NAMALWA (cell line): ENCODE results near the gene PTGDR.

ENCODE experiments used
- DNase-seq: peaks from one replicate; pipeline ENCODE4 v3.0.0-alpha.2; 2015; ENCODE audit warnings: low spot score

PTGDR gene

DNA sequence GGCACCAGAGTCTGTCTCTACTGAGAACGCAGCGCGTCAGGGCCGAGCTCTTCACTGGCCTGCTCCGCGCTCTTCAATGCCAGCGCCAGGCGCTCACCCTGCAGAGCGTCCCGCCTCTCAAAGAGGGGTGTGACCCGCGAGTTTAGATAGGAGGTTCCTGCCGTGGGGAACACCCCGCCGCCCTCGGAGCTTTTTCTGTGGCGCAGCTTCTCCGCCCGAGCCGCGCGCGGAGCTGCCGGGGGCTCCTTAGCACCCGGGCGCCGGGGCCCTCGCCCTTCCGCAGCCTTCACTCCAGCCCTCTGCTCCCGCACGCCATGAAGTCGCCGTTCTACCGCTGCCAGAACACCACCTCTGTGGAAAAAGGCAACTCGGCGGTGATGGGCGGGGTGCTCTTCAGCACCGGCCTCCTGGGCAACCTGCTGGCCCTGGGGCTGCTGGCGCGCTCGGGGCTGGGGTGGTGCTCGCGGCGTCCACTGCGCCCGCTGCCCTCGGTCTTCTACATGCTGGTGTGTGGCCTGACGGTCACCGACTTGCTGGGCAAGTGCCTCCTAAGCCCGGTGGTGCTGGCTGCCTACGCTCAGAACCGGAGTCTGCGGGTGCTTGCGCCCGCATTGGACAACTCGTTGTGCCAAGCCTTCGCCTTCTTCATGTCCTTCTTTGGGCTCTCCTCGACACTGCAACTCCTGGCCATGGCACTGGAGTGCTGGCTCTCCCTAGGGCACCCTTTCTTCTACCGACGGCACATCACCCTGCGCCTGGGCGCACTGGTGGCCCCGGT, at the start of gene PTGDR:
Gene PTGDR (plus strand): TSS at position 198 of the 778 bp plus-strand sequence. CDS start 117 bp downstream, at position 315.
- DNase-seq: no peak

DNA sequence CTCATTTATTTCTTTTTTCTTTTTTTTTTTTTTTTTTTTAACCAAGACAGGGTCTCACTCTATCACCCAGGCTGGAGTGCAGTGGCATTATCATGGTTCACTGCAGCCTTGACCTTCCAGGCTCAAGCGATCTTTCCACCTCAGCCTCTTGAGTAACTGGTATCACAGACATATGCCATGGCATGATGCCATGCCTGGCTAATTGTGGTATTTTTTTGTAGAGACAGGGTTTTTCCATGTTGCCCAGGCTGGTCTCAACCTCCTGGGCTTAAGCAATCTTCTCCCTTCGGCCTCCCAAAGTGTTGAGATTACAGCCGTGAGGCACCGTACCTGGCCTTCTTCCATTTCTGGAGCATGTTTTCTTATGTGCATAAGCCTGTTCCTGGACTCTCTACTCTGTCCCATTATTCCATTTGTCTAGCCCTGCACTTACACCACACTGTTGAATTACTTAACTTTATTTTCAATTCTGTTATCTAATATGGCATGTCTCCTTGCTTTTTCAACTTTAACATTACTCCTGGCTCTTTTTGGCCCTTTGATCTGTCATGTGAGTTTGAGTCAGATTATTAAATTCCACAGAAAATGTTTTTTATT, 47.9 kb upstream of the PTGDR start:
- DNase-seq: no peak

- DNase-seq: no peak
Measured at GRCh38 chr14:52220924-52221811, 46.3 kb upstream of the PTGDR start.

- DNase-seq: no peak
Measured at GRCh38 chr14:52222901-52223300, 44.6 kb upstream of the PTGDR start.

GRCh38 chr14:52227619-52228222, 39.8 kb upstream of the PTGDR start:
- DNase-seq: no peak

DNA sequence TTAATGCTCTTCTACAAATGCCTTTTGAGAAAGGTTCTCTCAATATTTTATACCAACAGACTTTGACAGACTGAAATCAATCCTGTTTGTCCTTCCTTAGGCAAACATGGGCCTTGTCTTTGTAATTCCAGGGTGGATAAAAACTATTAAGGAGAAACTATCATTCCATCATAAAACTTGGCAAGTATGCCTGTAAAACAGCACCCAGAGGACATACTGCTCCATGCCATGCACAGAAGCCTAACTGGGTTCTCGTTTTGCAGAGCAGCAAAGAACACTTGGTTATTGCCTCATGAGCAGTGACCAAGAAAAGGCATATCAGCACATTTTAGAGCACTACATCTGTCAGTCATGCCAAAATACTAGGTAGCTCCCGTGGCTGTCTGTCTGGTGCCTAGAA, 33.8 kb upstream of the PTGDR start:
- no peak for DNase-seq

- no peak for DNase-seq
Measured at GRCh38 chr14:52235434-52235833, 32.1 kb upstream of the PTGDR start.

DNA sequence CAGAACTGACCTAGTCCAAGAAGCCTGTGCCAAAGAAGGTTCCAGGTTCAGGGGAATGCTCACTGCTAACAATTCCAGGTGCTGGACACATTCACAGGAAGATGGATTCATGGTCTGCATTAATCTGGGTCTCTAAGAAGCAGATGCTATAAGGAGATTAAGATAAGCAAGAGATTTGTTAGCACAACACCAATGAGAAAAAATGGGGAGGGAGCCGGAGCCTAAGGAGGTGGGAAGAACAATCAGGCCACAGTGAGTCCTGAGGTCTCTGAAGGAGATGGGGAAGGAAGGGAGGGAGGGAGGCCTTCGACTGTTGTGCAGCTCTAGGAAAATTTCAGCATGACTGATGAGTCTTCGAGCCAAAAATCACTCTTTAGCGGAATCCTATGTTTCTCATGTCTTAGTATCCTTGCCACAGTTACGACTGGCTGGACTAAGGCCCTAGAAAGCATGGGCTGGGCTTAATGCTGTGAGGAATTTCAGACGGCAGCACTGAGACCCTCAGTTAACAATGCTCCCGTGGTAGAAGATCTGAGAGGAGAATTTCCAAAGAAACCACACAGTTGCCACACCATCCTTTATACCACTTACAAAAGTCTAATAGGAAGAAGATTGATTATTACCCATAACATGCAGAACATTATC, 31.5 kb upstream of the PTGDR start:
- DNase-seq: no peak

DNA sequence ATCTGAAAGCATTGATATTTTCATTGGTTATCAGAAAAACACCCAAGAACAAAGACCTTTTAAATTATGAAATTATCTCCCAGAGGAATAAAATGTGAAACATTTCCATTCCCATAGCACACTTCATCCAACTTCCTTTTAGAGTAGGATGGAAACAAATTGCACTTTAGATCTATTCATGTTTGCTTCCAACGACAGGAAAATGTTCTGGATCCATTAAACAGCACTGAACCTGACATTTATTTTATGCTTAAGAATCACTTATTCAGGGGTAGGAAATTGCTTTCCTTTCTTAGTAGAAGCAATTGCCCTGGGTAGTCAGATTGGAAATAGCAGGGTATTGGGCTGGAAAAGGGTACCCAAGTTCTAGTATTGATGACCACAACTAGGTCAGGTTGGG, 28.8 kb upstream of the PTGDR start:
- no peak for DNase-seq

DNA sequence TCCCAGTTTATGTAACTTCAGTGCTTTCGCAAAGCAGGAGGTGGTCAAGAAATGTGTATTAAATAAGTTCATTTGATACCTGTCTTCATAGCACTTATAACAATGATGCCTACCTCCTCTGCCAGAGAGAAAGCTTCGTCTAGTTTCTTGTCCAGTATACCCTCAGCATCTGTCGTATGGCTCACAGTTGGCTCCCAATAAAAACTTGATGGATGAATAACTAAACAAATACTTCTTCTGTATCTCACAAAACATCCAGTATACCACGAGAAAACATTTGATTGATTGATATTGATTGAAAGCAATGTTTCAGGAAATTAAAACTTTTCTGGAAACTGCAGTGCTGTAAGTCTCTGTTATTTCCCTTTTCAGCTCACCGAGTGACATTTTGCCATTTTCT, 26.9 kb upstream of the PTGDR start:
- DNase-seq: no peak

DNA sequence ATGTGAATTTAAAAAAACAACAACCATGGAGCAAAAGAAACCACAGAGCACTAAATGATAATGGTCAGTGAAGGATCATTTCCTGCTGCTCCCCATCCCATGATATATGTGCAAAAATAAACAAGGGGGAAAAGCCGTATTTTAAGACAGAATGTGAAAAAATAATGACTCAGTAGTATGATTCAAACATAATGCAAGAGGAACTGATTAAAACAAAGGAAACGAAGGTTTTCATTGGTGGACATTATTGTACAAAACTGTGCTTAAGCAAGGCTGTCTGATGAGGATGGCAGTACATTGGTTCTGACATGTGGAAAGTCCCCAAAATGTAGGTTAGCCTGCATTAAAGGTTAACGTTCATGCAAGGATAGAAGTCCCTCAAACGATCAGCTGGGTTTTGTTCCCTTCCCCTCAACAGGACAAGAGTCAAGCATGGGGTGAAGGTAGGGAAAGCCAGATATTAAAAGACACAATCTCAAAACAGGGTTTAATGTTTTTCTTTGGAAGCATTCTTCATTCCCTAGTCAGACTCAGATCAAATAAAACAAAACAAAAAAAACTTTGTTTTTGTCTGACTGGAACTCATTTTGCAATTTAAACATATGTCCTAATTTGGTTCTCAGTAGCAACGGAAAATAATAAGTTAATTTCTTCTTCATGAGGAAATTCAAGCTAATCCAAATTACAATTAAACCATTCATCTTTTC, 26.3 kb upstream of the PTGDR start:
- DNase-seq: no peak

GRCh38 chr14:52244328-52244727, 23.2 kb upstream of the PTGDR start:
- no peak for DNase-seq

DNA sequence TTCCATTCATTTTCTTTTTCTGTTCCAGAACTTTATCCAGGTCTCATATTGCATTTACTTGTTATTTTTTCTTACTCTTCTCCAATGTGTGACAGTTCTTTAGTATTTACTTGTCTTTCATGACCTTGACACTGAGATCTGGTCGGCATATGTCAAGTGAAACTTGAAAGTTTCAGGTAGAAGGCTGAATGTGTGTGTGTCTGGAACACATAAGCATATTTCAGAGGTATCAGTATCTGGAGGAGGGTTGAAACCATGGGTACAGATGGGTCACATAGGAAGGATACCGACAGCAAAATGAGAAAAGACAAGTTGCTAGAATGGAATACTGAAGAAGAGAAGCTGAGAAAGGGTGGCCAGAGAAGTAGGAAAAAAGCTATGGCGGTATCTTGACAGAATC, 22.5 kb upstream of the PTGDR start:
- no peak for DNase-seq

DNA sequence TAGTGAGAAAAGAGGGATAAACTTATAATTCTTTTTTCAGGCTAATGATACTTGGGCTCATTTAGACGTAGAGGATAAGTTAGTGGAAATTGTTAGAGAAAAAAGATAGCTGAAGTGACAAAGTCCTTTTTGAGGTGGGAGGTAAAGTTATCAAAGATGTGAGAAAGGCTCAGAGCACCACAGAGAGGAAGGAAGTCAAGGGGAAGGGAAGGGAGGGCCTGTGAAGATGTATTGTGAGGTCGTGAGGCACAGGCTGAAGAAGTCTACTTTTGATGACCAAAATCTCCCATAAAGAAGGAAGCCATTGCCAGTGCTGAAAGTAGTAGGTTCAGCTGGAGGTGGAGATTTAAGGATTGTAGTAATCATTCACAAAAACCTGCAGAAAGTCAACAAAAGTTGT, 19.4 kb upstream of the PTGDR start:
- no peak for DNase-seq

DNA sequence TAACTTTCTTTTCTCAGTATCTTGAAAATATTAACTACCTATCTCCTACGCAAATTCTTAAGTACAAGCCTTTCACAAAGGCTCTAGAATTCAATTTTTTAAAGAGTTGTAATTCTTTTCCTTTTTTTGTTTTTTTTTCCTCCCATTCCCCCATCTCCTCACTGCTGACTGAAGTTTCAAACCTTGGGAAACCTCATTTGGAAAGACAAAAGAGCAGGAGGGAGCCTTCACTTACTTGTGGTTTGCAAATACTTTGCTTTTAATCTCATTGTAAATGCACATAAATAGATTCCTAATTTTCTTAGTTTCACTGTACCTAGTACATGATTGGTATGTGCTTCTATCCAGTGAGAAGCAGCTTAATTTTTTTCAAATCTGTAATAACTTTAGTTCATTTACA, 15.8 kb upstream of the PTGDR start:
- no peak for DNase-seq

DNA sequence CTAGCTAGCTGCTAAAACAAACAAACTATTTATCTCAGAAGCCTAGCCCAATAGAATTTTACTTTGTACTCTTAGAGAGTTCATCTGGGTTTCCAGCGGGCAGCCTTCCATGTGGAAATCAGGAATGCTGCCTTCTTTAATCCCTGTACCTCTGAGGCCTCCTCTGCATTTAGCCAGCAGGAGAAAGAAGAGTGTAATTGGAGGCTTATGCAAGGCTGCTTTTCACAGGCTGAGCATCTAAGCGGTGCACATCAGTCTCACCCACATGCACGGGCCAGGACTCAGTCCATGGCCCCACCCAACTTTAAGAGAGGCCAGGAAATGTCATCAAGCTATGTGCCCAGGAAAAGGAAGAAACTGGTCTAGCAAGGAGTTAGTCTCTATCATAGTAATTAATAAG, 14.0 kb upstream of the PTGDR start:
- no peak for DNase-seq

DNA sequence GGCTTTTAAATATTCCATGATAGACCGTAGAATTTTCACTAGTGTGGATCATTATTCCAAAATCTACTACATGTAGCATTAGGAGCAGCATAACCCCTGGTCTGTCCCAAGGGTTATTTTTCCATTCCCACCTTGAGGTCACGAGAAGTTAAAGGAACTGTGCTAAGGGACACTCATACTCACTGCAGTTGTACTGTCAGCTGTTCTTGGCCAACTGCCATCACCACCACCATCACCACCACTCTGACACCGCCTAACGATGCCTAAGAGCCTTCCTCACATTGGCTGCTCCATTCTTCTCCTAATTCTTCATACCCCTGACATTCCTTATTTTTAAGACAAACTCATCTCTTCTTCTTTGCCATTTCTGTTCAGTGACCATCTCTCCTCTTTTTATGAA, 13.4 kb upstream of the PTGDR start:
- no peak for DNase-seq

GRCh38 chr14:52258783-52259182, 8.7 kb upstream of the PTGDR start:
- no peak for DNase-seq

- no peak for DNase-seq
Measured at GRCh38 chr14:52259434-52259833, 8.1 kb upstream of the PTGDR start.

DNA sequence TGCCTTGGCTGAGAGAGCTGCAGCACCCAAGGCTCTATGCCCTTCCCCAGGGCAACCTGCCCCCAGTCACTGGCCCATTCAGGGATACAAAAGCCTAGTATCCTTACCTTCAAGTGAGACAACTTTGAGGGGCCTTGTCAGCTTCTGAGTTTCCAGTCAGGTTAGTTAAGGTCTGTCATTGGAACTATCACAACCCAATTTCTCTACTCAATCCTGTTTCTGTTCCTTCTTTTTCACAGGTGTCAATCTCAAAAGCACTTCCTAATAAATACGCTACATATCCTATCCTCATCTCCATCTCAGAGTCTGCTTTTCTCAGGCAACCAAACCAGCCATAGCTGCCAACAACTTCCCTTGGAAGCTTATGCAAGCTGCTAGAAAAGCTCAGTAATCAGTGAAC, 4.9 kb upstream of the PTGDR start:
- no peak for DNase-seq

- no peak for DNase-seq
Measured at GRCh38 chr14:52263190-52263589, 4.3 kb upstream of the PTGDR start.
